ENCODE data around the gene PGAM1.
"Not testable (repeated sequence)": the region's sequence is repeated elsewhere in the genome, so short reads cannot be mapped to it uniquely, and the experiment has no call there.

PGAM1 gene

GRCh38 chr10:97456686-97457065 lies 30.7 kb downstream of the PGAM1 start:
- DNase-seq (ENCODE audit: low read depth in 3 of 3): no peak

GRCh38 chr10:97459111-97459510 lies 33.1 kb downstream of the PGAM1 start:
- DNase-seq (ENCODE audit: low read depth in 3 of 3): no peak

- DNase-seq (ENCODE audit: low read depth in 3 of 3): no peak
These were observed 33.9 kb downstream of the PGAM1 start for GRCh38 chr10:97459933-97460332.

DNA sequence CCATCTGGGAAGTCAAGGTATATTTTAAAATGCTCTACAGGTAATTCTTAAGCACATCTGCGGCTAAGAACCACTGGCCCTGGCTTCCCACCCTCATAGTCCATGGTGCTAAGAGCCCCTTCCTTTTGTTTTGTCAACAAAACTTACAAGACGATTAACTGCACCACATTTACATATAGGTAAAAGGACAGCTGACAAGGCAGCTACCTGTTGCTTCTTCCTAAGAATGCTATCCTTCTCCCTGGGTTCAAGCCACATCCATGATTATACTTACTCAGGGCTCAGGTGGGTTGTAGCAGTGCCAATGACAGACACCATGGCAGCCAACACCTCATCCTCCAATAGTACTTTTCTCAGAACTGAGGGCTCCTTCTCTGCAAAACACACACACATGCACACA lies 36.3 kb downstream of the PGAM1 start:
- DNase-seq (ENCODE audit: low read depth in 3 of 3): no peak

DNA sequence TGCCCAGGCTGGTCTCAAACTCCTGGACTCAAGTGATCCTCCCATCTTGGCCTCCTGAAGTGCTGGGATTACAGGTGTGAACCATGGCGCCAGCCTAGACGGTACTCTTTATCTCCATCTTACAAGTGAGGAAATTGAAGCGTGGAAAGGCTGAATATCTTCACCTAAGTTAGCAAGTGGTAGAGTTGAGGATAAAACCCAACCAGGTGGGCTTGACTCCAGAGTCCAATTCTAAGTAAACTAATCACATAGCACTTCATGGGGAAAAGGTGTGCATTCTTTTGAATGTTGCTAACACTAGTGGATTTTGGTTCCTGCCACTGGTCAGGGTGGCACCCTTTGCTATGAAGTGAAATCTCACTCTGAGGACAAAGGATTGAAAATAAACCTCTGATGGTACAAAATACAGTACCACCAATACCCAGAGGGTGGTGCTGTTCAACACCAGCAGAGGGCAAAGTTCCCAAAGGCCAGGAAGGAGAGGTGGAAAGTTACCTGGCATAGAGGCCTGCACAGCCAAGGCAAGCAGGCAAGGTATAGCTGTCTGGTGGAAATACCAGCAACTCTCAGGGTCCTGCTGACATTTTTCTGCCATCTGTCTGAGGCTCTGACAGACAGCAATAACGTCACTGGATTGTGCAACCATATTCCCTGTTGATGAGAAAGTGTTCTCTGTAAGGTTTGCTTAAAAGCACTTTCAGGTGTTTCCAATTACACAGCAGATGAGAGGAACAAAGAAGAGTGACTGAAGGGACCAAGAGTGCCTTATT lies 37.6 kb downstream of the PGAM1 start:
- no peak for DNase-seq (ENCODE audit: low read depth in 3 of 3)

GRCh38 chr10:97464226-97464625 lies 38.2 kb downstream of the PGAM1 start:
- DNase-seq (ENCODE audit: low read depth in 3 of 3): no peak

DNA sequence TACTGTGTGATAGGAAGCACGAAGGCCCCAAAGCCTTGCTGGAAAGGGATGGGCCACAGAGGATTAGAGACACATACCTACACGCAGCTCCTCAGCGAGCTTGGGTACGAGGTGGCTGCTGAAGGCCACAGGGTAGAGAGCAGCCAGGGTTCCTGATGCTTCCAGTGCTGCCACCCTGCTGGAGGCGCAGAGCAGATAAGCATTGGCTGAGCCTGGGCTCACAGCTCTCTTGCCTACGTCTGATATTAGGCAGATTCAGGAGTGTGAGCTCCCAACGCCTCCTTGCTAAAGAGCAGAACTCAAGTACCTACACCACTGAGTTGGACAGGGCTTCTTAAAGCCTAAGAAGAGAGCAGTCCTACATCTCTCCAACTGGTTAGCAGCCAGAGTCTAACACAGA lies 40.0 kb downstream of the PGAM1 start:
- no peak for DNase-seq (ENCODE audit: low read depth in 3 of 3)

- no peak for DNase-seq (ENCODE audit: low read depth in 3 of 3)
These were observed 40.8 kb downstream of the PGAM1 start for GRCh38 chr10:97466755-97467154.

DNA sequence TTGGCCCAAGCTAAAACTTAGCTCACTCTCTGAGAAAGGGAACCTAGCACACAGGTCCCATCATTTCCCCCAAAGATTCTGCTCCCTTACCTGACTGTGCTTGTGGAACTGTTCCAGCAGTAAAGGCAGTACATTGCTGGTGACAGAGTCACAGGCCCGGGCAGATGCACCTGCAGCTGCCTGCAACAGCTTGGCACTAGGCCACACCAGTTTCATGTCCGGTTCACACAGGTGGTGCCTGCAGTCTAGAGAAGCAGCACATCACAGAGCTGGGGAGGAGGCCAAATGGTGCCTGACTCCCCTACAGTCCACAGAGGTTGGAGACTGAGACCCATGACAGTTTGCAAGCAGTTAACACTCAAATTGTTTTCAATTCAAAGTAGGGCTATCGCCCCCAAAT lies 42.2 kb downstream of the PGAM1 start:
- no peak for DNase-seq (ENCODE audit: low read depth in 3 of 3)

- DNase-seq (ENCODE audit: low read depth in 3 of 3): not testable (repeated sequence)
These were observed 42.8 kb downstream of the PGAM1 start for GRCh38 chr10:97468781-97469180.

GRCh38 chr10:97474918-97475317 lies 48.9 kb downstream of the PGAM1 start:
- DNase-seq (ENCODE audit: low read depth in 3 of 3): no peak

DNA sequence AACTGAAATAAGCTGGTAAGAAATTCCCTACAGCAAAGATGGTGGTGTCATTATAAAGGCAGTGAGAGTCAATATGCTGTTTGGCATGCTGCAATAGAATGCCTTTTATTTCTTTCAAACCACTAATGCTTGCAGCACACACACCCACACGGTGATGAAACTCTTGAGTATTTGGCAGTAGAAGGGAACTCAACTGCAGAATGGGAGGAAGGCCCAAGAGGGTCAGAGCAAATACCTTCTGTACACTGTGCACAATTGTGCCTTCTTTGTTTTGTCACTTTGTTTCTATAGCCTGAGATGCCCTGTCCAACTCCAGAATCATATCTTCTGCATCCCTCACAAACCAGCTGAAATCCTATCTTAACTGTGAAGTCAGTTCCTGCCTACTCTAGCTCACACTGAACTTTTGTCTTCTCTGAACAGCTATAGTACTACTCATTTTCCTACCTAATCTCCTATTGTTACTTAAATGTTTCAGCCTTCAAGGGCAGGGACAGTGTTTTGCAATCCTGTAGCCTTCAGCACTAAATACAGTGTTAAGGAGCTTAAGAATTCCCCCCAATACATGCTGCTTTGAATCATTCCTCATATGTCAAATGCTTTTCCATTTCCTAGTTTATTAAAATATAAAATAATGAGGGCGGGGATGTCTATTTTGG lies 50.1 kb downstream of the PGAM1 start:
- no peak for DNase-seq (ENCODE audit: low read depth in 3 of 3)

DNA sequence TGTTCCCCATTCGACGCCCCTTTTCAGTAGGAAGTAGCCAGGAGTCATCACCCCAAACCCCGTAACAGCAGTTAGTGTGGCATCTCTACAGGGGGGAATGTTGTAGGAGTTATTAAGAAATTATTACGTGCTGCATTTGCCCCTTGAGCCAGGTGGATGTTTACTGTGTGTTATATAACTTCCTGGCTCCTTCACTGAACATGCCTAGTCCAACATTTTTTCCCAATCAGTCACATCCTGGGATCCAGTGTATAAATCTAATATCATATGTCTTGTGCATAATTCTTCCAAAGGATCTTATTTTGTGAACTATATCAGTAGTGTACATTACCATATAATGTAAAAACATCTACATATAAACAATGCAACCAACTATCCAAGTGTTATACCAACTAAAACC lies 53.4 kb downstream of the PGAM1 start:
- not testable (repeated sequence) for DNase-seq (ENCODE audit: low read depth in 3 of 3)

DNA sequence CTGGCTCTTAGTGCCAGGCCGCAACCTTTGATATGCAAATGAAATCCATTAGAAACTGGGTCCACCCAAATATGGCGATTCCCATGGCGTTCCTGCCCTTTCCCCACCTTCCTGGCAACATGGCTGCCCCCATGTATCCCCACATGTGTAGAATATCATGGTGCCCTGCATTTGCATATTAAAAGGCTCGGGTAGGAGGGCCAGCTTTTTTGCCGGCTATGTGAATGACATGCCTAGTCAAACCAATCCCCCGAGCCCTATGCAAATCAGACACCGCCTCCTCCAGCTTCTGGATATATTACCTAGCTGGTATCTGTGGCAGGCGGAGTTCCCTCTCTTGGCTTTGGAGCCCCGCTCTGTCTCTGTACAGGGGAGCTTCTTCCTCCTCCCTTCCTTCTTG lies 53.9 kb downstream of the PGAM1 start:
- no peak for DNase-seq (ENCODE audit: low read depth in 3 of 3)

DNA sequence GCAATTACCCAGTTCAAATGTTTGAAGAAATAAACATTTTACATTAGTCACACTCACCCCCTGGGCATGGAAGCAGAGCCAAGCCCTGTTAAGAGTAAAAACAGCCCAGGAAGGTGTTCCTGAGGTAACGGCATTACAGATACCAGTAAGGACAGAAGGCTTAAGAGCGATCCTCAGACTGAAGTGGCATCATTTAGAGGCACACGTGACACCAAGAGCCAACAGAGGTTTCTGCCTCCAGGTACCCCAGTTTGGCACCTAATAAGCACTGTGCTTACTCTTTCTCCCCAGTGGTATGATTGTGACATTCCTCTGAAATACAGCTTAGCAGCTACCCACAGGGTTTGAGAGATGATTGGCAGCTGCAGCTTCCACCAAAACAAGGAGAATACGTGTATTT lies 55.1 kb downstream of the PGAM1 start:
- DNase-seq (ENCODE audit: low read depth in 3 of 3): no peak

GRCh38 chr10:97482381-97482780 lies 56.4 kb downstream of the PGAM1 start:
- no peak for DNase-seq (ENCODE audit: low read depth in 3 of 3)

All from stimulated activated CD4-positive, alpha-beta T cell treated with anti-CD3 and anti-CD28 coated beads, TNF-alpha, amount 100 ng/mL, for 4 hours (primary cell).